SK-N-SH treated with all-trans-retinoic acid at 6 μM for 48 hours (cell line): ENCODE measurements around the gene SMAD3.

Source experiments
- PPARA ChIP-seq: fragments of 250-450 bp; sonication (Bioruptor Pico); IDR thresholded peaks from 2 replicates; pipeline ENCODE4 v1.5.0; 2020; ENCODE audit warnings: mild to moderate bottlenecking, borderline replicate concordance
- RARB ChIP-seq: fragments of 250-450 bp; sonication (Bioruptor Pico); IDR thresholded peaks from 2 replicates; pipeline ENCODE4 v1.8.0; 2021; ENCODE audit warnings: mild to moderate bottlenecking, moderate library complexity
- SNAI2 ChIP-seq: fragments of 250-450 bp; sonication (Bioruptor Pico); IDR thresholded peaks from 2 replicates; pipeline ENCODE4 v1.5.0; 2020; ENCODE audit warnings: mild to moderate bottlenecking, moderate library complexity
- TOX ChIP-seq: fragments of 250-450 bp; sonication (Bioruptor Pico); IDR thresholded peaks from 2 replicates; pipeline ENCODE4 v1.8.0; 2021; ENCODE audit warnings: mild to moderate bottlenecking, moderate library complexity, borderline replicate concordance
- ZFP30 ChIP-seq: fragments of 450-650 bp; formaldehyde crosslinking; IDR thresholded peaks from 2 replicates; pipeline ENCODE4 v1.5.0; 2022; ENCODE audit warnings: mild to moderate bottlenecking, moderate library complexity
- ZNF565 ChIP-seq: fragments of 450-650 bp; formaldehyde crosslinking; conservative IDR thresholded peaks from 2 replicates; pipeline ENCODE4 v1.5.0; 2020; ENCODE audit warnings: low read depth, mild to moderate bottlenecking, moderate library complexity
- TF ChIP-seq, protein P1 (sequence below): fragments of 250-450 bp; sonication (Bioruptor Pico); IDR thresholded peaks from 2 replicates; pipeline ENCODE4 v1.8.0; 2021; ENCODE audit warnings: low read depth, mild to moderate bottlenecking, moderate library complexity, borderline replicate concordance
- TF ChIP-seq, protein P2 (sequence below): fragments of 250-450 bp; sonication (Bioruptor Pico); IDR thresholded peaks from 2 replicates; pipeline ENCODE4 v1.5.1; 2020; ENCODE audit warnings: low read depth, mild to moderate bottlenecking, moderate library complexity
- TF ChIP-seq, protein P3 (sequence below): fragments of 250-450 bp; sonication (Bioruptor Pico); IDR thresholded peaks from 2 replicates; pipeline ENCODE4 v1.8.0; 2020; ENCODE audit warnings: mild to moderate bottlenecking, moderate library complexity, borderline replicate concordance

DNA sequence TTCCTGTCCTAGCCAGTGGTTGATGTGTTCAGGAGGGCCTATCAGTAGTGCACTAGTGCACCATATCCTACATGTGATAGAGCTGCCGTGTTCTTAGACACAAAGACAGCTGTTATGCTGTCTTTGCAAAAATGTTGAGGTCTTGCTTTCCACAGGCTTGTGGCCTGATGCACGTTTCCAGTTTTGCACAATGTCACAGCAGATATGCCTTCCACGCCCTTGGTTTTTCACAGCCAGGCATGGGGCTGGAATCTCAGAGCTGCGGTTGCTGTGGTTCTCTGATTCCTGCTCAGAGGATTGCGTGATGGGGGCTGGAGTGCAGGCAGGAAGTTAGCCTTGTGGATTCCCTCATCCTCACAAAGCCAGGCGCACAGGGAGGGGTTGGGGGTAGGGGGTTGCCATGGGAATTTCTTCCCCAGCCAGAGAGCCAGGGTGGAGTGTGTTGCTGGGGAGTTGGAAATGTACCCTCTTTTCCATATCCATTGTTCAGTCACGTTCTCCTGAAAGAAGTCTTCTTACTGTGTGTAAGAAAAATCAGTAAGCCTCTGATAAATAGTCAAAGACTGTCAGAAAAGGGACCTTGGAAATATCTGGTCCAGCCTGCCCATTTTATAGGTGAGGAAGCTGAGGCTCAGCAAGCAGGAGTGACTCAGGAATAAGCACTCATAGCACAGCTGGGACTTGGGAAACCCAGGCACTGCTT, 79.4 kb downstream of the SMAD3 start:
- TF ChIP-seq, protein P1, sequence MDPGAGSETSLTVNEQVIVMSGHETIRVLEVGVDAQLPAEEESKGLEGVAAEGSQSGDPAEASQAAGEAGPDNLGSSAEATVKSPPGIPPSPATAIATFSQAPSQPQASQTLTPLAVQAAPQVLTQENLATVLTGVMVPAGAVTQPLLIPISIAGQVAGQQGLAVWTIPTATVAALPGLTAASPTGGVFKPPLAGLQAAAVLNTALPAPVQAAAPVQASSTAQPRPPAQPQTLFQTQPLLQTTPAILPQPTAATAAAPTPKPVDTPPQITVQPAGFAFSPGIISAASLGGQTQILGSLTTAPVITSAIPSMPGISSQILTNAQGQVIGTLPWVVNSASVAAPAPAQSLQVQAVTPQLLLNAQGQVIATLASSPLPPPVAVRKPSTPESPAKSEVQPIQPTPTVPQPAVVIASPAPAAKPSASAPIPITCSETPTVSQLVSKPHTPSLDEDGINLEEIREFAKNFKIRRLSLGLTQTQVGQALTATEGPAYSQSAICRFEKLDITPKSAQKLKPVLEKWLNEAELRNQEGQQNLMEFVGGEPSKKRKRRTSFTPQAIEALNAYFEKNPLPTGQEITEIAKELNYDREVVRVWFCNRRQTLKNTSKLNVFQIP, result no peak
- TF ChIP-seq, protein P2, sequence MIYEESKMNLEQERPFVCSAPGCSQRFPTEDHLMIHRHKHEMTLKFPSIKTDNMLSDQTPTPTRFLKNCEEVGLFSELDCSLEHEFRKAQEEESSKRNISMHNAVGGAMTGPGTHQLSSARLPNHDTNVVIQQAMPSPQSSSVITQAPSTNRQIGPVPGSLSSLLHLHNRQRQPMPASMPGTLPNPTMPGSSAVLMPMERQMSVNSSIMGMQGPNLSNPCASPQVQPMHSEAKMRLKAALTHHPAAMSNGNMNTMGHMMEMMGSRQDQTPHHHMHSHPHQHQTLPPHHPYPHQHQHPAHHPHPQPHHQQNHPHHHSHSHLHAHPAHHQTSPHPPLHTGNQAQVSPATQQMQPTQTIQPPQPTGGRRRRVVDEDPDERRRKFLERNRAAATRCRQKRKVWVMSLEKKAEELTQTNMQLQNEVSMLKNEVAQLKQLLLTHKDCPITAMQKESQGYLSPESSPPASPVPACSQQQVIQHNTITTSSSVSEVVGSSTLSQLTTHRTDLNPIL (CRISPR knock-in tag), result no peak
- TF ChIP-seq, protein P3, sequence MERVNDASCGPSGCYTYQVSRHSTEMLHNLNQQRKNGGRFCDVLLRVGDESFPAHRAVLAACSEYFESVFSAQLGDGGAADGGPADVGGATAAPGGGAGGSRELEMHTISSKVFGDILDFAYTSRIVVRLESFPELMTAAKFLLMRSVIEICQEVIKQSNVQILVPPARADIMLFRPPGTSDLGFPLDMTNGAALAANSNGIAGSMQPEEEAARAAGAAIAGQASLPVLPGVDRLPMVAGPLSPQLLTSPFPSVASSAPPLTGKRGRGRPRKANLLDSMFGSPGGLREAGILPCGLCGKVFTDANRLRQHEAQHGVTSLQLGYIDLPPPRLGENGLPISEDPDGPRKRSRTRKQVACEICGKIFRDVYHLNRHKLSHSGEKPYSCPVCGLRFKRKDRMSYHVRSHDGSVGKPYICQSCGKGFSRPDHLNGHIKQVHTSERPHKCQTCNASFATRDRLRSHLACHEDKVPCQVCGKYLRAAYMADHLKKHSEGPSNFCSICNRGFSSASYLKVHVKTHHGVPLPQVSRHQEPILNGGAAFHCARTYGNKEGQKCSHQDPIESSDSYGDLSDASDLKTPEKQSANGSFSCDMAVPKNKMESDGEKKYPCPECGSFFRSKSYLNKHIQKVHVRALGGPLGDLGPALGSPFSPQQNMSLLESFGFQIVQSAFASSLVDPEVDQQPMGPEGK (CRISPR knock-in tag), result no peak; the same call in 1 of the 2 replicates
- TF ChIP-seq RARB (CRISPR knock-in tag), result no peak
- TF ChIP-seq PPARA (CRISPR knock-in tag), result no peak
- TF ChIP-seq ZNF565, result no peak
- TF ChIP-seq SNAI2, result no peak
- TF ChIP-seq ZFP30, result no peak
- TF ChIP-seq TOX (CRISPR knock-in tag), result no peak
